HCT116 (cell line): ENCODE results near the gene MTHFD1L. TPM values are rescaled to one million over a fixed set of nuclear protein-coding genes. Genes with fewer than 3 reads are reported as not detected.

Source experiments
- ATAC-seq: fragments of 200-7000 bp; cut with Tn5 transposase; 2 replicates; pipeline ENCODE4 v1.9.1; 2020; ENCODE audit warnings: mild to moderate bottlenecking, moderate library complexity
- BruUV-seq: library from RNA; stranded (reverse); fragments of 400-500 nt; replicated peaks from 2 replicates; lab custom pipeline; 2021; lab: Mats Ljungman, UMichigan
- CTCF ChIA-PET: fragments of 300-600 bp; sonication (Branson Sonifier 250); formaldehyde crosslinking; loops from one replicate; lab custom pipeline; 2021; ENCODE audit warnings: antibody characterized with exemption; lab: Charles Lee
- POLR2A ChIA-PET: fragments of 300-600, 350-600 bp; sonication (Branson Sonifier 250); formaldehyde crosslinking; loops from one replicate; lab custom pipeline; 2021; ENCODE audit warnings: antibody characterized with exemption; lab: Charles Lee
- RAD21 ChIA-PET, 2 experiments: fragments of 300-600 bp; sonication (Branson Sonifier 250); formaldehyde crosslinking; loops; one replicate each; lab custom pipeline; 2023; ENCODE audit warnings: low total read pairs in 2 of 2; ENCODE audit not compliant: uncharacterized antibody in 2 of 2, unreplicated experiment in 2 of 2, low non-redundant PET in 1 of 2; lab: Charles Lee
- DNase-seq: peaks from one replicate; pipeline ENCODE4 v3.0.0-alpha.2; 2010; ENCODE audit warnings: low read depth, low spot score
- H2AFZ ChIP-seq: fragments of 200-600 bp; shearing (Covaris generic), sonication (generic); 2 replicates; pipeline ENCODE4 v1.6.1; 2017; ENCODE audit warnings: low read depth, mixed run types, mixed read lengths, antibody characterized with exemption, low read length; ENCODE audit not compliant: poor library complexity, severe bottlenecking
- H3K27ac ChIP-seq: 2 replicates; pipeline ENCODE4 v1.5.1; 2012; ENCODE audit warnings: low read depth, low read length
- H3K27me3 ChIP-seq: fragments of 200-600 bp; sonication (generic); 2 replicates; pipeline ENCODE4 v1.6.1; 2016; ENCODE audit warnings: mixed run types, low read length, mixed read lengths; ENCODE audit not compliant: insufficient read depth
- H3K36me3 ChIP-seq, 2 experiments: fragments of 200-500 bp in 1 of 2; fragments of 200-600 bp in 1 of 2; sonication (Bioruptor generic) in 1 of 2; sonication (generic) in 1 of 2; 2 replicates each; pipeline versions ENCODE4 v1.5.1 to v1.6.1; 2014 to 2016; ENCODE audit warnings: low read length in 2 of 2, inconsistent platforms in 1 of 2, mixed read lengths in 1 of 2, mixed run types in 1 of 2; ENCODE audit not compliant: insufficient read depth in 2 of 2, control insufficient read depth in 1 of 2
- H3K4me1 ChIP-seq, 2 experiments: fragments of 200-600 bp in 1 of 2; sonication (generic) in 1 of 2; 2 replicates each; pipeline versions ENCODE4 v1.5.1 to v1.6.1; 2012 to 2017; ENCODE audit warnings: low read length in 2 of 2, inconsistent platforms in 1 of 2, mild to moderate bottlenecking in 1 of 2, mixed read lengths in 1 of 2, mixed run types in 1 of 2, moderate library complexity in 1 of 2; ENCODE audit not compliant: insufficient read depth in 2 of 2, control insufficient read depth in 1 of 2
- H3K4me2 ChIP-seq: fragments of 200-600 bp; sonication (generic); 2 replicates; pipeline ENCODE4 v1.6.1; 2017; ENCODE audit warnings: mixed run types, low read length, mixed read lengths
- H3K4me3 ChIP-seq, 2 experiments: fragments of 200-600 bp in 1 of 2; sonication (generic) in 1 of 2; replicated peaks in 1 of 2; 2 replicates each; pipeline ENCODE4 v1.5.1; 2011 to 2016; ENCODE audit warnings: low read length in 2 of 2, control low read depth in 1 of 2, low read depth in 1 of 2, mild to moderate bottlenecking in 1 of 2, mixed read lengths in 1 of 2, mixed run types in 1 of 2
- H3K79me2 ChIP-seq: fragments of 200-600 bp; sonication (generic); 2 replicates; pipeline ENCODE4 v1.6.1; 2017; ENCODE audit warnings: mild to moderate bottlenecking, mixed run types, low read length, moderate library complexity, mixed read lengths; ENCODE audit not compliant: insufficient read depth
- H3K9ac ChIP-seq: fragments of 200-600 bp; sonication (generic); 2 replicates; pipeline ENCODE4 v1.6.1; 2016; ENCODE audit warnings: low read length, mixed read lengths
- H3K9me2 ChIP-seq: fragments of 200-600 bp; sonication (generic), shearing (Covaris generic); 2 replicates; pipeline ENCODE4 v1.6.1; 2017; ENCODE audit warnings: mixed run types, mild to moderate bottlenecking, moderate library complexity; ENCODE audit not compliant: insufficient read depth
- H3K9me3 ChIP-seq, 2 experiments: fragments of 200-500 bp in 1 of 2; fragments of 200-600 bp in 1 of 2; sonication (Bioruptor generic) in 1 of 2; sonication (generic) in 1 of 2; 2 replicates each; pipeline ENCODE4 v1.6.1; 2014 to 2017; ENCODE audit warnings: low read length in 2 of 2, mixed read lengths in 2 of 2, inconsistent platforms in 1 of 2, low read depth in 1 of 2, mild to moderate bottlenecking in 1 of 2, mixed run types in 1 of 2, moderate library complexity in 1 of 2; ENCODE audit not compliant: control insufficient read depth in 1 of 2, insufficient read depth in 1 of 2
- H4K20me1 ChIP-seq: fragments of 200-600 bp; sonication (generic), shearing (Covaris generic); 2 replicates; pipeline ENCODE4 v1.6.1; 2017; ENCODE audit warnings: mixed run types, mild to moderate bottlenecking, moderate library complexity; ENCODE audit not compliant: insufficient read depth
- CBX3 ChIP-seq: IDR thresholded peaks from 2 replicates; pipeline ENCODE4 v1.6.1; 2012; ENCODE audit warnings: low read depth
- CTCF ChIP-seq, 3 experiments: fragments of 200-600 bp in 1 of 3; sonication (generic) in 1 of 3; IDR thresholded peaks in 2 of 3; conservative IDR thresholded peaks in 1 of 3; 2 replicates each; pipeline ENCODE4 v1.5.1; 2012 to 2017; ENCODE audit warnings: low read depth in 2 of 3, low read length in 2 of 3, antibody characterized with exemption in 1 of 3, borderline replicate concordance in 1 of 3, control low read depth in 1 of 3, mild to moderate bottlenecking in 1 of 3, mixed read lengths in 1 of 3, mixed run types in 1 of 3, moderate library complexity in 1 of 3; ENCODE audit not compliant: insufficient read depth in 1 of 3
- EGR1 ChIP-seq: IDR thresholded peaks from 2 replicates; pipeline ENCODE4 v1.6.1; 2012; ENCODE audit warnings: low read depth
- ELF1 ChIP-seq: IDR thresholded peaks from 2 replicates; pipeline ENCODE4 v1.6.1; 2012; ENCODE audit warnings: low read depth, borderline replicate concordance
- EZH2 ChIP-seq: fragments of 200-600 bp; sonication (generic); IDR thresholded peaks from 2 replicates; pipeline ENCODE4 v1.6.1; 2017; ENCODE audit warnings: antibody characterized with exemption, mixed run types
- EZH2phosphoT487 ChIP-seq: fragments of 200-600 bp; IDR thresholded peaks from 2 replicates; pipeline ENCODE4 v1.6.1; 2018; ENCODE audit warnings: antibody characterized with exemption, borderline replicate concordance
- FOSL1 ChIP-seq: IDR thresholded peaks from 2 replicates; pipeline ENCODE4 v1.6.1; 2012; ENCODE audit warnings: low read depth
- MAX ChIP-seq: IDR thresholded peaks from 2 replicates; pipeline ENCODE4 v1.6.1; 2012
- POLR2A ChIP-seq: IDR thresholded peaks from 2 replicates; pipeline ENCODE4 v1.7.0; 2011; ENCODE audit warnings: borderline replicate concordance; ENCODE audit not compliant: insufficient read depth, insufficient read length; ENCODE audit errors: extremely low read depth
- POLR2AphosphoS5 ChIP-seq: IDR thresholded peaks from 2 replicates; pipeline ENCODE4 v1.6.1; 2011; ENCODE audit warnings: mild to moderate bottlenecking, low read depth, low read length, moderate library complexity
- SP1 ChIP-seq: IDR thresholded peaks from 2 replicates; pipeline ENCODE4 v1.6.1; 2012; ENCODE audit warnings: low read depth
- SRF ChIP-seq: IDR thresholded peaks from 2 replicates; pipeline ENCODE4 v1.6.1; 2012; ENCODE audit warnings: low read depth
- TCF7L2 ChIP-seq: IDR thresholded peaks from 2 replicates; pipeline ENCODE4 v1.7.0; 2011; ENCODE audit warnings: borderline replicate concordance, inconsistent platforms; ENCODE audit not compliant: insufficient read depth, insufficient read length; ENCODE audit errors: extremely low read depth
- YY1 ChIP-seq: IDR thresholded peaks from 2 replicates; pipeline ENCODE4 v1.6.1; 2011; ENCODE audit warnings: low read length, low read depth, moderate library complexity, mild to moderate bottlenecking; ENCODE audit not compliant: insufficient replicate concordance; ENCODE audit errors: extremely low read depth
- ZBTB33 ChIP-seq: IDR thresholded peaks from 2 replicates; pipeline ENCODE4 v1.6.1; 2011; ENCODE audit warnings: mild to moderate bottlenecking, low read length, moderate library complexity; ENCODE audit not compliant: insufficient replicate concordance; ENCODE audit errors: extremely low read depth
- ZFX ChIP-seq: fragments of 450-650 bp; IDR thresholded peaks from 2 replicates; pipeline ENCODE4 v1.6.1; 2017
- ZNF274 ChIP-seq: fragments of 200-500 bp; sonication (Bioruptor generic); IDR thresholded peaks from 2 replicates; pipeline ENCODE4 v1.6.1; 2014; ENCODE audit warnings: mild to moderate bottlenecking, low read depth, low read length, inconsistent platforms
- intact Hi-C: fragments of 100-400 bp; cut with micrococcal nuclease; formaldehyde crosslinking; loops from 2 replicates; pipeline ENCODE4 v1.10.0; 2022
- total RNA-seq: library from RNA; stranded (reverse); gene quantifications from one replicate; pipeline ENCODE4 v1.2.1, GENCODE V29; 2021; ENCODE audit not compliant: unreplicated experiment

The MTHFD1L gene
- total RNA-seq, 1 experiment from 2014 or later: 127 TPM

- TF ChIP-seq SP1: no peak
- TF ChIP-seq POLR2A: no peak
- TF ChIP-seq POLR2AphosphoS5: no peak
- TF ChIP-seq ZNF274: no peak
- TF ChIP-seq CBX3: no peak
- no peak for TF ChIP-seq SRF
- TF ChIP-seq EZH2phosphoT487: no peak
- TF ChIP-seq ZFX: no peak
- no peak for TF ChIP-seq EZH2
- TF ChIP-seq YY1: no peak
- TF ChIP-seq ZBTB33: no peak
- TF ChIP-seq FOSL1: no peak
- TF ChIP-seq CTCF (IDR thresholded peaks at IDR 0.05 in 2 of 3, conservative IDR thresholded peaks at IDR 0.05 in 1 of 3; ENCODE audit: borderline replicate concordance in 1 of 3, insufficient read depth in 1 of 3, low read depth in 2 of 3, low read length in 2 of 3): no peak
- TF ChIP-seq EGR1: no peak
- no peak for TF ChIP-seq MAX
- TF ChIP-seq ELF1: no peak
- TF ChIP-seq TCF7L2: no peak
- Histone ChIP-seq H3K79me2 (no peaks in the 10 kb centered on the region), H4K20me1 (no peaks in the 10 kb centered on the region), H3K9me3 (no peaks in the 10 kb centered on the region), H3K36me3 (no peaks in the 10 kb centered on the region), H3K27me3 (no peaks in the 10 kb centered on the region), H3K9ac (no peak overlapping the region), H3K4me2 (no peak overlapping the region), H3K9me2 (no peaks in the 10 kb centered on the region), H3K4me1 (peaks cover 3 to 4% of the 10 kb centered on the region in 2 experiments; a peak in 3 of 4 replicates), H2AFZ (no peak overlapping the region), H3K4me3 (no peak overlapping the region), H3K27ac (no peak overlapping the region)
- POLR2A ChIA-PET: no interaction called here
- intact Hi-C loops: no loop called here
- no peak for DNase-seq
- RAD21 ChIA-PET: no interaction called here
- no peak for ATAC-seq
- BruUV-seq: no TSS peak
- CTCF ChIA-PET: interaction anchor here (1.5 kb wide), 1 partner anchor 13 kb away, joined by 3 read pairs; no protein-coding TSS in a partner anchor
Observed at GRCh38 chr6:150830439-150831165, 34.9 kb upstream of the MTHFD1L start.
